ENCODE measurements around the gene ADD3. TPM values are rescaled to one million over a fixed set of nuclear protein-coding genes. Genes with fewer than 3 reads are reported as not detected.

Gene ADD3
- total RNA-seq, 2 donors from 2014 or later = 158 to 377 TPM

DNA sequence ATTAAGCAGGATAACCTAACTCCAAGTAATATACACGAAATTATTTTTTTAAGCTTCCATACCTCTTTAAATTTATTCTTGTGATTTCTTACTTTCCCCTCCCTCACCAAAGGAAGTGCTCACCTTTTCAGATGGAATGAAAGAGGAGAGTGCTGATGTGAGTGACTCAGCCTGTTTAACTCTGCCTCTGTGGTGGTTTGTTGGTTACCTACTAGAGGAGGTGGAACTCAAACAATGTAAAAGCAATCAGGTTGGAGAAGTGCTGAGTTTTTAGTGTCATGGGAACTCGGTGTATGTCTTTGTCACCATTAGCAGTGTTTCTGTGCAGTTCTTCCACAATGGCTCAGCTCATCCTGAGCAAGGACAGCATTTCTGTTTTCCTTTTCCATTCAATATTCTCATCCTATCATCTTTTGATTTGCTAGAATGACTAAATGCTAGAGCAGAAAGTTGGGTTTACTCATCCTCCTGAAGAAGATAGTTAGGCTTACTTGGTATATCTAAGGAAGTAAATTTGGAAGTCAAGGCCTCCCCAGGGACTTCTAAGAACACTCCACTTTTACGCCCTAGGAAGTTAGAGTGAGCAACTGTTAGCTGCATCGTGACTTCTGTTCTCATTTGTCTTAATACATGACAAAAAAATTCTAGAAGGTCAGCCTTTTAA, 6.0 kb downstream of the ADD3 start:
- Histone ChIP-seq H3K4me3 (no peak overlapping the region), H3K27me3 (no peaks in the 10 kb centered on the region), H3K9me3 (no peaks in the 10 kb centered on the region), H3K36me3 (no peaks in the 10 kb centered on the region), H3K4me1 (peaks cover 0 to 79% of the 10 kb centered on the region in 2 donors), H3K27ac (peak overlapping the region; percentile 26 to 50)
- no peak for DNase-seq (ENCODE audit: low spot score)
- TF ChIP-seq, protein P1, sequence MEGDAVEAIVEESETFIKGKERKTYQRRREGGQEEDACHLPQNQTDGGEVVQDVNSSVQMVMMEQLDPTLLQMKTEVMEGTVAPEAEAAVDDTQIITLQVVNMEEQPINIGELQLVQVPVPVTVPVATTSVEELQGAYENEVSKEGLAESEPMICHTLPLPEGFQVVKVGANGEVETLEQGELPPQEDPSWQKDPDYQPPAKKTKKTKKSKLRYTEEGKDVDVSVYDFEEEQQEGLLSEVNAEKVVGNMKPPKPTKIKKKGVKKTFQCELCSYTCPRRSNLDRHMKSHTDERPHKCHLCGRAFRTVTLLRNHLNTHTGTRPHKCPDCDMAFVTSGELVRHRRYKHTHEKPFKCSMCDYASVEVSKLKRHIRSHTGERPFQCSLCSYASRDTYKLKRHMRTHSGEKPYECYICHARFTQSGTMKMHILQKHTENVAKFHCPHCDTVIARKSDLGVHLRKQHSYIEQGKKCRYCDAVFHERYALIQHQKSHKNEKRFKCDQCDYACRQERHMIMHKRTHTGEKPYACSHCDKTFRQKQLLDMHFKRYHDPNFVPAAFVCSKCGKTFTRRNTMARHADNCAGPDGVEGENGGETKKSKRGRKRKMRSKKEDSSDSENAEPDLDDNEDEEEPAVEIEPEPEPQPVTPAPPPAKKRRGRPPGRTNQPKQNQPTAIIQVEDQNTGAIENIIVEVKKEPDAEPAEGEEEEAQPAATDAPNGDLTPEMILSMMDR (IDR thresholded peaks at IDR 0.05) = no peak

DNA sequence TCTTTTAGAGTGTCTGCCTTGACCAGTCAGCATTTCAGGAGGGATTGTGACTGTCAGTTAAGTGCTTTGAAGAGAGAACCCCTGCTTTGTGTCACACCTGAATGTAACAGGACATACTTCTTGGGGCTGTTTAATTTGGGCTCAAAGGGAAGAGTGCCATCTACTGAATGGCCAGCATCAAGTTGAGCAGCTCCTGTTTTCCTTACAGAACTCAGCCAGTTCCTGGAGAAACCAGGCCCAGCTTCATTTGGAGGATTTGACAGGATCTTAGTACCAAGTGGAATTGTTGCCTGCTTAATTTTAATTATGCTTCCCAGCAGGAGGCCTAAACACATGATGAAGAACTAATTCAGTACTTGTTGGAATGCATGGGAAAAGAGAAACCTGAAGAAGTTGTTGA, 8.3 kb downstream of the ADD3 start:
- Histone ChIP-seq H3K27ac (peak overlapping the region; percentile 40 to 72), H3K27me3 (no peaks in the 10 kb centered on the region), H3K36me3 (no peaks in the 10 kb centered on the region), H3K9me3 (no peaks in the 10 kb centered on the region), H3K4me1 (peaks cover 0 to 73% of the 10 kb centered on the region in 2 donors), H3K4me3 (no peak overlapping the region)
- TF ChIP-seq, protein P1 (IDR thresholded peaks at IDR 0.05) = peak in 1 of 2 donors; percentile 58
- DNase-seq (ENCODE audit: low spot score) = no peak

DNA sequence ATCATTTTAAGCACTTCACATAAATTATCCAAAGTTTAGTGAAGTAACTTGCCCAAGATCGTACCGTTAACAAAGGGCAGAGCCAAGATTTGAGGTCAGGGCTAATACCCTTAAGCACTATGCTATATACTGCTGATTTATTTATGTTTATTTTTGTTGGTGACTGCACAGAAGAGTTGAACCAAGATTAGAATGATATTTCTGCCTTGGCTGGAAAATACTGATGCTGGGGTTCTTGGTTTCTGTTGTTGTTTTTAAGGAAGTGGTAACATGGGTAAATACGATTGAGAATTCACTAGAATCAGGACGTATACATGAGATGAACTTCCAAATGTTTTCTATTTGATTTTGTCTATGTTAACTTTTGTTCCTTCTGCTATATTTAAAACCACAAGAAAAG, 9.3 kb downstream of the ADD3 start:
- DNase-seq (ENCODE audit: low spot score) = no peak
- Histone ChIP-seq H3K27ac (peak overlapping the region; percentile 40 to 72), H3K36me3 (no peaks in the 10 kb centered on the region), H3K4me3 (no peak overlapping the region), H3K27me3 (no peaks in the 10 kb centered on the region), H3K4me1 (peaks cover 0 to 72% of the 10 kb centered on the region in 2 donors), H3K9me3 (no peaks in the 10 kb centered on the region)
- TF ChIP-seq, protein P1 (IDR thresholded peaks at IDR 0.05) = no peak

DNA sequence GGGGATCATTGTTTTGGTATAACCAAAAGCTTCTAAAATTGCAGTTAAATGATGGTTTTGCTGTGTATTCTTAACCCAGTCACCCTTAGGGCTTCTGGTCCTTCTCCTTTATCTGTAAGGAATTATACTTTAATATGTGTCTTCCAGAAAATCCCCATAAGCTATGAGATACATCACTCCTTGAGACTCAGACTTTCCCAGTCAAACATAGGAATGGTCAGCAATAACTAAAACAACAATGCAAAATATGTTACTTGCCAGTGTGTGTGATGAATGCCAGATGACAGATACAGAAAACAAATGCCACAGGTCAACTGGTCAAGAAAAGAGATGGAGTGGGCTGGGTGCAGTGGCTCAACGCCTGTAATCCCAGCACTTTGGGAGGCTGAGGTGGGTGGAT, 10.1 kb downstream of the ADD3 start:
- H3K4me3 ChIP-seq = no peak overlapping the region
- H3K4me1 ChIP-seq = peaks cover 0 to 64% of the 10 kb centered on the region in 2 donors
- H3K27ac ChIP-seq = peak overlapping the region; percentile 40 to 72
- H3K9me3 ChIP-seq = no peaks in the 10 kb centered on the region
- DNase-seq (ENCODE audit: low spot score) = no peak
- no peaks in the 10 kb centered on the region for H3K36me3 ChIP-seq
- no peaks in the 10 kb centered on the region for H3K27me3 ChIP-seq
- TF ChIP-seq, protein P1 (IDR thresholded peaks at IDR 0.05) = no peak

DNA sequence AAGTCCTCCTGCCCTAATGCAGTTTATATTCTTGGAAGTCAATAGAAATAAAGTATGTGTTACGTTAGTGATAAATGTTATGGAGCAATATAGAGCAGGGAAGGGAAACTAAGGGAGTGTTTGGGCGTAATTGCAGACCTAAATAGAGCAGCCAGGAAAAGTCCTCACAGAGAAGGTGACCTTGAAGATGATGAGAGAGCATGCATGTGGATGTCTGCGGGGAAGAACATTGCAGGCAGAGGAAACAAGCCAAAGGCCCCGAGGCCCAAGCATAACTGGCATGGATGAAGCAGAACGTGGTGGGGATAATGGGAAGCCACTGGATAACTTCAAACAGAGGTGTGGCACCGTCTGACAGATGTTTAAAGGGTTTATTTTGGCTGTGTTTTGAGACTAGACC, 12.5 kb downstream of the ADD3 start:
- Histone ChIP-seq H3K27me3 (no peaks in the 10 kb centered on the region), H3K27ac (peak overlapping the region in 1 of 2 donors; percentile 41), H3K9me3 (no peaks in the 10 kb centered on the region), H3K4me3 (no peak overlapping the region), H3K36me3 (no peaks in the 10 kb centered on the region), H3K4me1 (peaks cover 0 to 61% of the 10 kb centered on the region in 2 donors)
- TF ChIP-seq, protein P1 (IDR thresholded peaks at IDR 0.05) = no peak
- DNase-seq (ENCODE audit: low spot score) = no peak

Measured in right atrium auricular region (tissue), 2 donors.